HEK293 (cell line): ENCODE results near the gene C1QB.

Experiments
- CTCF ChIA-PET: fragments of 350-600 bp; formaldehyde crosslinking; extraction: SDS; loops from one replicate; lab custom pipeline; 2021; ENCODE audit warnings: antibody characterized with exemption; lab: Yijun Ruan, JAX
- POLR2A ChIA-PET: fragments of 300-600 bp; formaldehyde crosslinking; extraction: SDS; loops from one replicate; lab custom pipeline; 2020; ENCODE audit warnings: antibody characterized with exemption, inconsistent platforms; lab: Yijun Ruan, JAX
- H3K27ac ChIP-seq: fragments of 200-500 bp; sonication (Bioruptor generic); 2 replicates; pipeline ENCODE4 v1.5.1; 2014; ENCODE audit warnings: low read depth, low read length, control low read depth, inconsistent platforms; ENCODE audit errors: extremely low read depth
- H3K36me3 ChIP-seq, 2 experiments: fragments of 200-500 bp in 1 of 2; sonication (Bioruptor generic) in 1 of 2; 1 replicate in 1 of 2; 2 replicates in 1 of 2; pipeline ENCODE4 v1.5.1; 2014 to 2017; ENCODE audit warnings: inconsistent platforms in 2 of 2, low read length in 2 of 2; ENCODE audit not compliant: control insufficient read depth in 2 of 2, insufficient read depth in 1 of 2
- H3K4me1 ChIP-seq: fragments of 200-500 bp; sonication (Bioruptor generic); 2 replicates; pipeline ENCODE4 v1.5.1; 2014; ENCODE audit warnings: mild to moderate bottlenecking, low read length, inconsistent platforms; ENCODE audit not compliant: control insufficient read depth, insufficient read depth
- H3K4me3 ChIP-seq: 2 replicates; pipeline ENCODE4 v1.5.1; 2011; ENCODE audit warnings: low read depth, mild to moderate bottlenecking, control low read depth, low read length, moderate library complexity
- H3K9me3 ChIP-seq: fragments of 200-500 bp; sonication (Bioruptor generic); 2 replicates; pipeline ENCODE4 v1.5.1; 2014; ENCODE audit warnings: low read depth, low read length, inconsistent platforms; ENCODE audit not compliant: control insufficient read depth, insufficient read depth
- BCL11A ChIP-seq: fragments of 450-650 bp; formaldehyde crosslinking; IDR thresholded peaks from 2 replicates; pipeline ENCODE4 v1.5.1; 2016; ENCODE audit warnings: low read depth, missing biosample characterization, missing genetic modification characterization
- GLI2 ChIP-seq: fragments of 450-650 bp; formaldehyde crosslinking; IDR thresholded peaks from 2 replicates; pipeline ENCODE4; 2017; ENCODE audit warnings: missing biosample characterization, missing genetic modification characterization, low read depth, borderline replicate concordance
- GLIS2 ChIP-seq: fragments of 450-650 bp; formaldehyde crosslinking; IDR thresholded peaks from 2 replicates; pipeline ENCODE4 v1.5.1; 2016; ENCODE audit warnings: missing biosample characterization, missing genetic modification characterization
- KLF8 ChIP-seq: fragments of 450-650 bp; formaldehyde crosslinking; IDR thresholded peaks from 2 replicates; pipeline ENCODE4 v1.5.1; 2016; ENCODE audit warnings: missing biosample characterization, missing genetic modification characterization
- REPIN1 ChIP-seq: fragments of 450-650 bp; formaldehyde crosslinking; IDR thresholded peaks from 2 replicates; pipeline ENCODE4 v1.5.1; 2017; ENCODE audit warnings: missing biosample characterization, missing genetic modification characterization, low read depth
- ZFP37 ChIP-seq: fragments of 450-650 bp; formaldehyde crosslinking; IDR thresholded peaks from 2 replicates; pipeline ENCODE4 v1.5.1; 2016; ENCODE audit warnings: missing biosample characterization, missing genetic modification characterization
- ZNF155 ChIP-seq: fragments of 450-650 bp; formaldehyde crosslinking; IDR thresholded peaks from 2 replicates; pipeline ENCODE4 v1.5.1; 2016; ENCODE audit warnings: missing biosample characterization, missing genetic modification characterization
- ZNF202 ChIP-seq: fragments of 450-650 bp; formaldehyde crosslinking; IDR thresholded peaks from 2 replicates; pipeline ENCODE4 v1.5.1; 2016; ENCODE audit warnings: missing biosample characterization, missing genetic modification characterization, borderline replicate concordance
- ZNF214 ChIP-seq: fragments of 450-650 bp; formaldehyde crosslinking; IDR thresholded peaks from 2 replicates; pipeline ENCODE4 v1.5.1; 2017; ENCODE audit warnings: missing biosample characterization, mild to moderate bottlenecking, missing genetic modification characterization, borderline replicate concordance
- ZNF292 ChIP-seq: fragments of 450-650 bp; formaldehyde crosslinking; IDR thresholded peaks from 2 replicates; pipeline ENCODE4 v1.5.1; 2016; ENCODE audit warnings: low read depth, missing biosample characterization, missing genetic modification characterization, borderline replicate concordance
- ZNF404 ChIP-seq: fragments of 450-650 bp; formaldehyde crosslinking; IDR thresholded peaks from 2 replicates; pipeline ENCODE4 v1.5.1; 2017; ENCODE audit warnings: missing biosample characterization, missing genetic modification characterization
- ZNF529 ChIP-seq: fragments of 450-650 bp; formaldehyde crosslinking; IDR thresholded peaks from 2 replicates; pipeline ENCODE4 v1.5.1; 2017; ENCODE audit warnings: missing genetic modification characterization, missing biosample characterization; ENCODE audit not compliant: insufficient replicate concordance
- ZNF558 ChIP-seq: fragments of 450-650 bp; formaldehyde crosslinking; IDR thresholded peaks from 2 replicates; pipeline ENCODE4 v1.5.1; 2016; ENCODE audit warnings: missing biosample characterization, missing genetic modification characterization
- ZNF560 ChIP-seq: fragments of 450-650 bp; formaldehyde crosslinking; IDR thresholded peaks from 2 replicates; pipeline ENCODE4 v1.5.1; 2017; ENCODE audit warnings: missing biosample characterization, missing genetic modification characterization, borderline replicate concordance
- ZNF626 ChIP-seq: fragments of 450-650 bp; sonication (Bioruptor Pico); formaldehyde crosslinking; IDR thresholded peaks from 2 replicates; pipeline ENCODE4 v1.5.1; 2018; ENCODE audit warnings: missing biosample characterization, missing genetic modification characterization, inconsistent platforms
- ZNF660 ChIP-seq: fragments of 450-650 bp; IDR thresholded peaks from 2 replicates; pipeline ENCODE4 v1.5.1; 2018; ENCODE audit warnings: missing biosample characterization, mild to moderate bottlenecking, missing genetic modification characterization
- ZNF664 ChIP-seq: fragments of 450-650 bp; formaldehyde crosslinking; IDR thresholded peaks from 2 replicates; pipeline ENCODE4 v1.5.1; 2016; ENCODE audit warnings: missing biosample characterization, missing genetic modification characterization
- ZNF701 ChIP-seq: fragments of 450-650 bp; formaldehyde crosslinking; IDR thresholded peaks from 2 replicates; pipeline ENCODE4 v1.5.1; 2016; ENCODE audit warnings: missing biosample characterization, missing genetic modification characterization
- ZNF776 ChIP-seq: fragments of 450-650 bp; formaldehyde crosslinking; IDR thresholded peaks from 2 replicates; pipeline ENCODE4 v1.5.0; 2017; ENCODE audit warnings: missing biosample characterization, missing genetic modification characterization, borderline replicate concordance
- ZNF785 ChIP-seq: fragments of 450-650 bp; formaldehyde crosslinking; IDR thresholded peaks from 2 replicates; pipeline ENCODE4 v1.5.1; 2016; ENCODE audit warnings: missing biosample characterization, missing genetic modification characterization
- TF ChIP-seq, protein P1 (sequence below): fragments of 450-650 bp; formaldehyde crosslinking; IDR thresholded peaks from 2 replicates; pipeline ENCODE4 v1.5.1; 2016; ENCODE audit warnings: missing biosample characterization, missing genetic modification characterization, borderline replicate concordance
- TF ChIP-seq, protein P2 (sequence below): fragments of 450-650 bp; formaldehyde crosslinking; IDR thresholded peaks from 2 replicates; pipeline ENCODE4 v1.5.0; 2017; ENCODE audit warnings: missing biosample characterization, missing genetic modification characterization, borderline replicate concordance
- TF ChIP-seq, protein P3 (sequence below): fragments of 450-650 bp; formaldehyde crosslinking; IDR thresholded peaks from 2 replicates; pipeline ENCODE4 v1.5.1; 2016; ENCODE audit warnings: missing biosample characterization, missing genetic modification characterization, low read depth
- TF ChIP-seq, protein P4 (sequence below): fragments of 450-650 bp; formaldehyde crosslinking; IDR thresholded peaks from 2 replicates; pipeline ENCODE4 v1.5.1; 2016; ENCODE audit warnings: missing biosample characterization, missing genetic modification characterization
- TF ChIP-seq, protein P5 (sequence below): fragments of 450-650 bp; formaldehyde crosslinking; conservative IDR thresholded peaks from 2 replicates; pipeline ENCODE4 v1.5.1; 2016; ENCODE audit warnings: low read depth, missing biosample characterization, missing genetic modification characterization

C1QB gene

DNA sequence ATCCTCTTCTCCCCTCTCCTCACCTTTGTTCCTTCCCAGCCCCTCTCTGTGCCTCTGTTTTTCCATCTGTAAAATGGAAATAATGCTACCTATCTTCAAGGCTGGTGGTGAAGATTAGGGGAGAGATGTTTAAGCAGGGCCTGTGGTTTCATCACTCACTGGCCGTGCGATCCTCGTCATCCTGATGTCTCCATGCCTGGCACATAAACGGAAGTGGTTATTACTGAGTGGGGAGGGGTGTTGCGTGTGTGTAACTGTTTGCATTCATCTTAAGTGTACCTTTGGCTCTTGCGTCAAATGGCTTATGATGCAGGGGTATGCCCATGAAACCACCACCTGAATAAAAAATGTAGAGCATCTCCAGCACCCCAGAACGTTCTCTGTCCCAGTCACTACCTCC, 33.8 kb upstream of the C1QB start (continued):
- TF ChIP-seq ZNF701 (tag by site-specific recombination) = no peak
- TF ChIP-seq ZNF560 (tag by site-specific recombination) = no peak
- TF ChIP-seq, protein P1, sequence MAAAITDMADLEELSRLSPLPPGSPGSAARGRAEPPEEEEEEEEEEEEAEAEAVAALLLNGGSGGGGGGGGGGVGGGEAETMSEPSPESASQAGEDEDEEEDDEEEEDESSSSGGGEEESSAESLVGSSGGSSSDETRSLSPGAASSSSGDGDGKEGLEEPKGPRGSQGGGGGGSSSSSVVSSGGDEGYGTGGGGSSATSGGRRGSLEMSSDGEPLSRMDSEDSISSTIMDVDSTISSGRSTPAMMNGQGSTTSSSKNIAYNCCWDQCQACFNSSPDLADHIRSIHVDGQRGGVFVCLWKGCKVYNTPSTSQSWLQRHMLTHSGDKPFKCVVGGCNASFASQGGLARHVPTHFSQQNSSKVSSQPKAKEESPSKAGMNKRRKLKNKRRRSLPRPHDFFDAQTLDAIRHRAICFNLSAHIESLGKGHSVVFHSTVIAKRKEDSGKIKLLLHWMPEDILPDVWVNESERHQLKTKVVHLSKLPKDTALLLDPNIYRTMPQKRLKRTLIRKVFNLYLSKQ (tag by site-specific recombination) = no peak
- TF ChIP-seq ZNF292 (tag by site-specific recombination) = no peak
- TF ChIP-seq ZNF785 (tag by site-specific recombination) = no peak
- TF ChIP-seq ZNF626 = no peak
- TF ChIP-seq ZFP37 = no peak
- no peak for TF ChIP-seq KLF8 (tag by site-specific recombination)

DNA sequence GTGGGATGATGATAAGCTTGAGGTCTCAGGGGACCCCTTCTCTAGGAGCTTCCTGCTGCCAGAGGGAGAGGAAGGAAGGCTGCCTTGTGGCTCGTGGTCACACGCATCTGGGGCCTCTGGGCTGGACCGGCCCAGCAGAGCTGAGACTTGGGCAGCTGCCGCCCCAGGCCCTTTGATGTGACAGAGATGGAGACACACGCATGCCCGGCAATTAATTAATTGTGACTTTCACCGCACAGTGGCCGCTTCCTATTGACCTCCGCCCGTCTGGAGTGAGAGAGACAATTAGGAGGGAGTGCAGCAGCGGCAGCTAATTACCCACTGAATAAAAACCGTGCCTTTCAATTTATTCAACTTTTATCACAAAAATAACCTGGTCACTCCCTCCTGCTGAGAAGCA, 33.2 kb upstream of the C1QB start:
- no peaks in the 10 kb centered on the region for H3K4me1 ChIP-seq
- POLR2A ChIA-PET = no interaction called here
- no peak overlapping the region for H3K4me3 ChIP-seq
- no peak overlapping the region for H3K27ac ChIP-seq
- CTCF ChIA-PET = no interaction called here
- no peaks in the 10 kb centered on the region for H3K36me3 ChIP-seq
- H3K9me3 ChIP-seq = no peaks in the 10 kb centered on the region
- TF ChIP-seq ZNF529 (tag by site-specific recombination) = no peak
- no peak for TF ChIP-seq ZNF155 (tag by site-specific recombination)
- TF ChIP-seq, protein P2, sequence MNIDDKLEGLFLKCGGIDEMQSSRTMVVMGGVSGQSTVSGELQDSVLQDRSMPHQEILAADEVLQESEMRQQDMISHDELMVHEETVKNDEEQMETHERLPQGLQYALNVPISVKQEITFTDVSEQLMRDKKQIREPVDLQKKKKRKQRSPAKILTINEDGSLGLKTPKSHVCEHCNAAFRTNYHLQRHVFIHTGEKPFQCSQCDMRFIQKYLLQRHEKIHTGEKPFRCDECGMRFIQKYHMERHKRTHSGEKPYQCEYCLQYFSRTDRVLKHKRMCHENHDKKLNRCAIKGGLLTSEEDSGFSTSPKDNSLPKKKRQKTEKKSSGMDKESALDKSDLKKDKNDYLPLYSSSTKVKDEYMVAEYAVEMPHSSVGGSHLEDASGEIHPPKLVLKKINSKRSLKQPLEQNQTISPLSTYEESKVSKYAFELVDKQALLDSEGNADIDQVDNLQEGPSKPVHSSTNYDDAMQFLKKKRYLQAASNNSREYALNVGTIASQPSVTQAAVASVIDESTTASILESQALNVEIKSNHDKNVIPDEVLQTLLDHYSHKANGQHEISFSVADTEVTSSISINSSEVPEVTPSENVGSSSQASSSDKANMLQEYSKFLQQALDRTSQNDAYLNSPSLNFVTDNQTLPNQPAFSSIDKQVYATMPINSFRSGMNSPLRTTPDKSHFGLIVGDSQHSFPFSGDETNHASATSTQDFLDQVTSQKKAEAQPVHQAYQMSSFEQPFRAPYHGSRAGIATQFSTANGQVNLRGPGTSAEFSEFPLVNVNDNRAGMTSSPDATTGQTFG = no peak
- no peak for TF ChIP-seq ZNF664 (tag by site-specific recombination)
- no peak for TF ChIP-seq ZNF660 (tag by site-specific recombination)
- TF ChIP-seq, protein P3, sequence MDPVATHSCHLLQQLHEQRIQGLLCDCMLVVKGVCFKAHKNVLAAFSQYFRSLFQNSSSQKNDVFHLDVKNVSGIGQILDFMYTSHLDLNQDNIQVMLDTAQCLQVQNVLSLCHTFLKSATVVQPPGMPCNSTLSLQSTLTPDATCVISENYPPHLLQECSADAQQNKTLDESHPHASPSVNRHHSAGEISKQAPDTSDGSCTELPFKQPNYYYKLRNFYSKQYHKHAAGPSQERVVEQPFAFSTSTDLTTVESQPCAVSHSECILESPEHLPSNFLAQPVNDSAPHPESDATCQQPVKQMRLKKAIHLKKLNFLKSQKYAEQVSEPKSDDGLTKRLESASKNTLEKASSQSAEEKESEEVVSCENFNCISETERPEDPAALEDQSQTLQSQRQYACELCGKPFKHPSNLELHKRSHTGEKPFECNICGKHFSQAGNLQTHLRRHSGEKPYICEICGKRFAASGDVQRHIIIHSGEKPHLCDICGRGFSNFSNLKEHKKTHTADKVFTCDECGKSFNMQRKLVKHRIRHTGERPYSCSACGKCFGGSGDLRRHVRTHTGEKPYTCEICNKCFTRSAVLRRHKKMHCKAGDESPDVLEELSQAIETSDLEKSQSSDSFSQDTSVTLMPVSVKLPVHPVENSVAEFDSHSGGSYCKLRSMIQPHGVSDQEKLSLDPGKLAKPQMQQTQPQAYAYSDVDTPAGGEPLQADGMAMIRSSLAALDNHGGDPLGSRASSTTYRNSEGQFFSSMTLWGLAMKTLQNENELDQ (tag by site-specific recombination) = no peak
- no peak for TF ChIP-seq ZNF292 (tag by site-specific recombination)
- TF ChIP-seq GLIS2 = no peak
- TF ChIP-seq, protein P4, sequence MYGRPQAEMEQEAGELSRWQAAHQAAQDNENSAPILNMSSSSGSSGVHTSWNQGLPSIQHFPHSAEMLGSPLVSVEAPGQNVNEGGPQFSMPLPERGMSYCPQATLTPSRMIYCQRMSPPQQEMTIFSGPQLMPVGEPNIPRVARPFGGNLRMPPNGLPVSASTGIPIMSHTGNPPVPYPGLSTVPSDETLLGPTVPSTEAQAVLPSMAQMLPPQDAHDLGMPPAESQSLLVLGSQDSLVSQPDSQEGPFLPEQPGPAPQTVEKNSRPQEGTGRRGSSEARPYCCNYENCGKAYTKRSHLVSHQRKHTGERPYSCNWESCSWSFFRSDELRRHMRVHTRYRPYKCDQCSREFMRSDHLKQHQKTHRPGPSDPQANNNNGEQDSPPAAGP = no peak
- TF ChIP-seq, protein P5, sequence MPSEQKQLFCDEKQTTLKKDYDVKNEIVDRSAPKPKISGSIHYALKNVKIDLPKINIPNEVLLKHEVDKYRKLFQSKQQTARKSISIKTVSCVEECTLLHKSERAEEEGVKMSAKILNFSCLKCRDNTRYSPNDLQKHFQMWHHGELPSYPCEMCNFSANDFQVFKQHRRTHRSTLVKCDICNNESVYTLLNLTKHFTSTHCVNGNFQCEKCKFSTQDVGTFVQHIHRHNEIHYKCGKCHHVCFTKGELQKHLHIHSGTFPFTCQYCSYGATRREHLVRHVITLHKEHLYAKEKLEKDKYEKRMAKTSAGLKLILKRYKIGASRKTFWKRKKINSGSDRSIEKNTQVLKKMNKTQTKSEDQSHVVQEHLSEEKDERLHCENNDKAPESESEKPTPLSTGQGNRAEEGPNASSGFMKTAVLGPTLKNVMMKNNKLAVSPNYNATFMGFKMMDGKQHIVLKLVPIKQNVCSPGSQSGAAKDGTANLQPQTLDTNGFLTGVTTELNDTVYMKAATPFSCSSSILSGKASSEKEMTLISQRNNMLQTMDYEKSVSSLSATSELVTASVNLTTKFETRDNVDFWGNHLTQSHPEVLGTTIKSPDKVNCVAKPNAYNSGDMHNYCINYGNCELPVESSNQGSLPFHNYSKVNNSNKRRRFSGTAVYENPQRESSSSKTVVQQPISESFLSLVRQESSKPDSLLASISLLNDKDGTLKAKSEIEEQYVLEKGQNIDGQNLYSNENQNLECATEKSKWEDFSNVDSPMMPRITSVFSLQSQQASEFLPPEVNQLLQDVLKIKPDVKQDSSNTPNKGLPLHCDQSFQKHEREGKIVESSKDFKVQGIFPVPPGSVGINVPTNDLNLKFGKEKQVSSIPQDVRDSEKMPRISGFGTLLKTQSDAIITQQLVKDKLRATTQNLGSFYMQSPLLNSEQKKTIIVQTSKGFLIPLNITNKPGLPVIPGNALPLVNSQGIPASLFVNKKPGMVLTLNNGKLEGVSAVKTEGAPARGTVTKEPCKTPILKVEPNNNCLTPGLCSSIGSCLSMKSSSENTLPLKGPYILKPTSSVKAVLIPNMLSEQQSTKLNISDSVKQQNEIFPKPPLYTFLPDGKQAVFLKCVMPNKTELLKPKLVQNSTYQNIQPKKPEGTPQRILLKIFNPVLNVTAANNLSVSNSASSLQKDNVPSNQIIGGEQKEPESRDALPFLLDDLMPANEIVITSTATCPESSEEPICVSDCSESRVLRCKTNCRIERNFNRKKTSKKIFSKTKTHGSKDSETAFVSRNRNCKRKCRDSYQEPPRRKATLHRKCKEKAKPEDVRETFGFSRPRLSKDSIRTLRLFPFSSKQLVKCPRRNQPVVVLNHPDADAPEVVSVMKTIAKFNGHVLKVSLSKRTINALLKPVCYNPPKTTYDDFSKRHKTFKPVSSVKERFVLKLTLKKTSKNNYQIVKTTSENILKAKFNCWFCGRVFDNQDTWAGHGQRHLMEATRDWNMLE (tag by site-specific recombination) = no peak
- TF ChIP-seq ZNF558 (tag by site-specific recombination) = no peak
- TF ChIP-seq BCL11A (tag by site-specific recombination) = no peak
- no peak for TF ChIP-seq REPIN1
- TF ChIP-seq ZNF776 (tag by site-specific recombination) = no peak
- no peak for TF ChIP-seq ZNF214 (tag by site-specific recombination)
- TF ChIP-seq GLI2 (tag by site-specific recombination) = no peak
- TF ChIP-seq ZNF404 = no peak
- no peak for TF ChIP-seq ZNF202 (tag by site-specific recombination)
